Stimulated activated CD4-positive, alpha-beta T cell treated with anti-CD3 and anti-CD28 coated beads, Interleukin-1b, Interleukin-23, amount 100 ng/mL, for 24 hours (primary cell): ENCODE results near the gene ZNRF1.
A peak's percentile ranks its signal among the peaks of the same experiment; 100 is the strongest.

Experiments used
- DNase-seq, 4 experiments: peaks; one replicate each; pipeline ENCODE4 v3.0.0-alpha.2; 2020; ENCODE audit warnings: low read depth in 4 of 4, low spot score in 1 of 4

Gene ZNRF1

DNA sequence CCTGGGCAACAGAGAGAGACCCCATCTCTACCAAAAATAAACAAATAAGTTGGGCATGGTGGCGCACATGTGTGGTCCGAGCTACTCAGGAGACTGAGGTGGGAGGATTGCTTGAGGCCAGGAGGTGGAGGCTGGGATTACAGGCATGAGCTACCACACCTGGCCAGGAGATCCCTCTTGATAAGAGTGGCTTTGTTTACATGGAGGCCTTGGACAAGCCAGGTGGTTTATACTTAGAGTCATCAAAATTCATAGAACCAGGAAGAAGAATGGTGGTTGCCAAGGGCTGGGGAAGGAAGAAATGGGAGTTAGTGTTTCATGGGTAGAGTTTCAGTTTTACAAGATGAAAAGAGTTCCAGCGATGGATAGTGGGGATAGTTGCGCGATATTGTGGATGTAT lies 140.7 kb downstream of the ZNRF1 start:
- DNase-seq: no peak

DNA sequence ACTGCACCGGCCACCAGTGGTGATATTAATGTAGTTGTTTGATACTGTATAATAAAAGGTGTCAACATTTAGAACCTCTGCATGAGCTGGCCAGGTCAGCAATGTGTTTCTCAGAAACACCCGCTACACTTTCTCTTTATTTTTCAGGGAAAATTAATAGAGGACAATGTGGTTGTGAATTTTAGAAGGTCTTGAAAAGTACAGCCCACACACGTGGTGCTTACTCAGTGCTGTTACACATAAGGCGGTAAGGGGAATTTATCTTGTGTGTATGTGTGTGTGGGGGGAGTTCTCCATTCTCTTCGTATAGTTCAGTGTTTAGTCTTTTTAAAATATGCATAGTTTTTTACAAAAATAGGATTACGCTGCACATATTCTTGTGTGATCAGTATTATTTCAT lies 145.1 kb downstream of the ZNRF1 start:
- DNase-seq: no peak

DNA sequence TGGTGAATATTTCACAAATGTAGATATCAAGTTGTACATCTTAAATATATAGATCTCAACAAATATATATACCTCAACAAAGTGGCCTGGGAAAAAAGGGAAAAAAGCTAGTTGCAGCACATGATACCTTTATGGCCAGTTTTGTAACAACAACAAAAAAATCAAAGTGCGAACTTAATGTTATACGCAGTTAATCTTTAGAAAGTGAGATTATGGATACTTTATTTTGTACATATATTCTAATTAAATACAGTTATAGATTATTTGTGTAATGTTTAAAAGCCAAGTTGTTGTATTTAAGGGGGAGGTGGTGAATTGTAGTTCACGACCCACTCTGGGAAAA lies 149.1 kb downstream of the ZNRF1 start:
- DNase-seq: no peak

DNA sequence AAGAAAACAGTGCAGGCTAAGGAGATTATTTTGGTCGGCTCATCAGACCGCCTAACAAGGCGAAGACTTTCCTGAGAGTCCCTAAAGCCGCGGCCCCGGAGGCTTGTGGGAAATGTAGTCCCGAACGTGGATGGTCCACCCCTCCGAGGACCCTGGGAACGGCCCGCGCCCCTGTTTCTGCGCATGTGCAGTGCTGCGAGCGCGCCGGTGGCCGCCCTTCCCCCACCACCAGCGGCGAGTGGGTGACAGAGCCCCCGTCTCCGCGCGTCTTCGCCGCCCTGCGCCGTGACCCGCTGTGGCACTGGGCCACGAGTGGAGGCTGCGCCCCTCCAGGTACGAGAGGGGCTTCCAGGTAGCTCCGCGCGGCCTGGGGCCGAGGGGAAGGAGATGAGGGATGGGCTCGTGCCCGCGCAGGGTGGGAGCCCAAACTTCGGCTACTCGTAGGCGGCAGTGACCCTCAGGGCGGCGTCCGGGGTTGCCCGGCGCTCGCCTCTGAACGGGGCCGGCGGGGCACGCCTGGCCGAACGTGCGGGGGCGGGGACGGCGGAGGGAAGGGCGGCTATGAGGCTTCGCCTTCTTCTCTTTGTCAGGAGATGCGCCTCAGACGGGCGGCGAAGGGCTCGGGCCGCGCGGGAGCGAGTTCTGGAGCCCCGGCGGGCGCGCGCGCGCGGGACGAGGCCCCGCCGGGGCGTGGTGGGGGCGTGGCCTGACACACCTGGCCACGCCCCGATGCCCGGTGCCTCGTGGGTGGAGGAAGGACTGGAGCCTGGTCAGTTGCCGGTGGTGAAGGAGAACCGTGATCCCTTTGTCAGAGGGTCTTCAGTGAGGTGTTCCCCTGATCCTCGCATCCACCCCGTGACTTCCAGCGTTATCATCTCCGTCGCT lies 149.7 kb downstream of the ZNRF1 start, which contains the start of gene ZFP1:
TSS of gene ZFP1 (plus strand) at position 214 of the 885 bp plus-strand sequence. CDS start 4,428 bp downstream, outside the sequence.
- DNase-seq: peak; percentile 92 to 93 (median 92)

DNA sequence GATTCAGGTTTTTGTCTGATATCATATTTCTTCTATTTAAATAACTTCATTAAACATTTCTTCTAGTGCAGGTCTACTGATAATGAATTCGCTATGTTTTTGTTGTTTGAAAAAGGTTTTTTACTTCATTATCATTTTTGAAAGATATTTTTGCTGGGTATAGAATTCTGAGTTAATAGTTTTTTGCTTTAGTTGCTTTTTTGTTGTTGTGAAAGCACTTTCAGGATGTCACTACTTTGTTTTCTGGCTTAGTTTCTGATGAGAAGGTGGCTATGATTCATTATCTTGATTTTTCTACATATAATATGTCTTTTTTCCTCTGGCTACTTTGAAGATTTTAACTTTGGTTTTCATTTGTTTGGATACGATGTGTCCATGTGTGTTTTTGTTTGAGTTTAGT lies 153.0 kb downstream of the ZNRF1 start:
- no peak for DNase-seq

DNA sequence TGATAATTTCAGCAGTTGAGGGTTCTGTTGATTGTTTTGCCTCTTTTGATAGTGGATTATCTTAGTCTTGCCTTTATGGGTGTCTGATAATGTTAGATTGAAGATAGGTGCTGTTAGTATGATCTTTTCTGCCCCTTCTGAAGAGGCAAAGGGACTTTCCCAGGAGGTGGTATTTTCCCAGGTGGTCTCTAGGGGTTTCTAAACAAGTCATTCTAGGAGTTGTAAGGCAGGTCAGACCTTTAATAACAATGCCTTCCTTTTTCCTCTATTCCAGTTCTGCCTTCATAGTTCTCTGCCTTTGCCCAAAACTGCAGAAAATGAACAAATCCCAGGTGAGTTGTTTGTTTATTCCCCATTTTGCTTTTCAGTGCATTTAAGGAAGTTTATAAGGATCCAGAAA lies 153.8 kb downstream of the ZNRF1 start:
- no peak for DNase-seq

DNA sequence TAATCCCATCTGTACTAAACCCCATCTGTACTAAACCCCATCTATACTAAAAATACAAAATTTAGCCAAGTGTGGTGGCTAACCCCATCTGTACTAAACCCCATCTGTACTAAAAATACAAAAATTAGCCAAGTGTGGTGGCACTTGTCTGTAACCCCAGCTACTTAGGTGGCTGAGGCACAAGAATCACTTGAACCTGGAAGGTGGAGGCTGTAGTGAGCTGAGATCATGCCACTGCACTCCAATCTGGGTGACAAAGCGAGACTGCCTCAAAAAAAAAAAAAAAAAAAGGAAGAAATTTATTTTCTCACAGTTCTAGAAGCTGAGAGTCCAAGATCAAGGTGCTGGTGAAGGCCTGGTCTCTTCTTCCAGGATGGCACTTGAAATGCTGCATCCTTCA lies 161.6 kb downstream of the ZNRF1 start:
- DNase-seq: no peak
